Left ventricle myocardium superior (tissue), 1 donor: ENCODE data around the gene DTWD2. TPM values are rescaled to one million over a fixed set of nuclear protein-coding genes. Genes with fewer than 3 reads are reported as not detected.

Experiments
- ATAC-seq: fragments of 200-7000 bp; cut with Tn5 transposase; one replicate; pipeline ENCODE4 v1.9.1; 2020; ENCODE audit warnings: mild to moderate bottlenecking, moderate library complexity
- DNase-seq: peaks from one replicate; pipeline ENCODE4 v3.0.0-alpha.2; 2020
- intact Hi-C: fragments of 100-400 bp; cut with micrococcal nuclease; formaldehyde crosslinking; loops from one replicate; pipeline ENCODE4 v1.11.0; 2022
- microRNA-seq: library from miRNA; unstranded; fragments of <30 nt; microRNA quantifications from one replicate; pipeline ENCODE4 v1.2.0, GENCODE V29; 2020; ENCODE audit warnings: borderline number of aligned reads
- total RNA-seq: library from RNA; stranded (reverse); fragmentation: NEBNext Ultra II Directional; extraction: Animal tissue kit (Norgen Biotek cat#: 25700); gene quantifications from one replicate; pipeline ENCODE4 v1.2.1, GENCODE V29; 2021
- donor health status: DM: no; HTN: yes; CAD: no; lungs with severe emphysema.

The DTWD2 gene
- total RNA-seq, 1 donor from 2014 or later: 15.0 TPM

- intact Hi-C loops: no loop called here
- ATAC-seq: no peak
- no peak for DNase-seq
Observed at GRCh38 chr5:118808441-118808840, 179.9 kb downstream of the DTWD2 start.

- no peak for DNase-seq
- intact Hi-C loops: no loop called here
- no peak for ATAC-seq
Observed at GRCh38 chr5:118806571-118806970, 181.8 kb downstream of the DTWD2 start.

DNA sequence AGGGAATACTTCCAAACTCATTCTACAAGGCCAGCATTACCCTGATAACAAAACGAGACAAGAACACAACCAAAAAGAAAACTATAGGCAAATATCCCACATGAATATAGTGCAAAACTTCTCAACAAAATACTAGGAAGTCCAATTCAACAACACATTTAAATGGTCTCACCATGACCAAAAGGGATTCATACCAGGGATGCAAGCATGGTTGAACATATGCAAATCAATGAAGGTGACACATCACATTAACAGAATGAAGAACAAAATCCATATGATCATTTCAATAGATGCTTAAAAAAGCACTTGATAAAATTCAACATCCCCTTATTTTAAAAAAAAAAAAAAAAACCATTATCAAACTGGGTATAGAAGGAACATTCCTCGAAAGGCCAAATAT, 186.0 kb downstream of the DTWD2 start:
- DNase-seq (no peak), ATAC-seq (no peak)
- intact Hi-C loops: no loop called here

- intact Hi-C loops: no loop called here
- no peak for ATAC-seq
- DNase-seq: no peak
Observed at GRCh38 chr5:118796081-118796480, 192.3 kb downstream of the DTWD2 start.

- DNase-seq (no peak), ATAC-seq (no peak)
- intact Hi-C loops: no loop called here
Observed at GRCh38 chr5:118794281-118794680, 194.1 kb downstream of the DTWD2 start.

DNA sequence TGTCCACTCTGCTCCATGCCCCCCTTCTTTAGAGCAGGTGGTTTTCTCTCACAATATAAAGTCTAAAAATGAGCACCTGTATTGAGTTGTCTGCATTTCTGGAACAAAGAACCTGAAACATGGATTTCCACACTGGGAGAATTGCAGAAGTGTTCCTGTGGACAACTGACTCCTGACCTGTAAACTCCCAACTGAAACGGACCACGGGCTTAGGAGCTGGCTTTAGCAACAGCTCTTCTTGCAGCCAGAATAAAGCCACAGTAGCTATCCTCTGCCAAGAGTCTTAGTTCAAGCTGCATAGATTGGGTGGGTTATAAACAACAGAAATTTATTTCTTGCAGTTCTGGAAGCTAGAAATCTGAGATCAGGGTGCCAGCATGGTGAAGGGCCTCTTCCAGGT, 194.7 kb downstream of the DTWD2 start:
- no peak for ATAC-seq
- no peak for DNase-seq
- intact Hi-C loops: no loop called here

DNA sequence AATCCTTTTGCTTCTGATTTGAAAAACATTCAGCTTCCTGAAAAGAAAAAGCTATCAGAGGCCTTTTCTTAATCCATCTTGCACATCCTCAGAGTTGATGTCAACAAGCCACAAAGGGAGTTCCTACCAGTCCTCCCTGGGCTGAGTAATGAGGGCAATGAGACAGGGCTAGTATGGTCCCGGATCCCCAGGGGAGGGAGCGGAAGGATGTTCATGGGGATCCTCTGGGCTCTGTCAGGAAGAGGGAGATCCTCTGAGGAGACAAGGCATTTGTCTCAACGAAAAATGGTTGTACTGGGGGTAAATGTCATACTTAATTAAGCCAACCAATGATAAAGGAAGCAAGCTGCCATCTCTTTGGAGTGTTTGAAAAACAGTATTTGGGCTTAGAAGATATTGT, 195.3 kb downstream of the DTWD2 start:
- no peak for DNase-seq
- intact Hi-C loops: no loop called here
- ATAC-seq: peak; percentile 25

DNA sequence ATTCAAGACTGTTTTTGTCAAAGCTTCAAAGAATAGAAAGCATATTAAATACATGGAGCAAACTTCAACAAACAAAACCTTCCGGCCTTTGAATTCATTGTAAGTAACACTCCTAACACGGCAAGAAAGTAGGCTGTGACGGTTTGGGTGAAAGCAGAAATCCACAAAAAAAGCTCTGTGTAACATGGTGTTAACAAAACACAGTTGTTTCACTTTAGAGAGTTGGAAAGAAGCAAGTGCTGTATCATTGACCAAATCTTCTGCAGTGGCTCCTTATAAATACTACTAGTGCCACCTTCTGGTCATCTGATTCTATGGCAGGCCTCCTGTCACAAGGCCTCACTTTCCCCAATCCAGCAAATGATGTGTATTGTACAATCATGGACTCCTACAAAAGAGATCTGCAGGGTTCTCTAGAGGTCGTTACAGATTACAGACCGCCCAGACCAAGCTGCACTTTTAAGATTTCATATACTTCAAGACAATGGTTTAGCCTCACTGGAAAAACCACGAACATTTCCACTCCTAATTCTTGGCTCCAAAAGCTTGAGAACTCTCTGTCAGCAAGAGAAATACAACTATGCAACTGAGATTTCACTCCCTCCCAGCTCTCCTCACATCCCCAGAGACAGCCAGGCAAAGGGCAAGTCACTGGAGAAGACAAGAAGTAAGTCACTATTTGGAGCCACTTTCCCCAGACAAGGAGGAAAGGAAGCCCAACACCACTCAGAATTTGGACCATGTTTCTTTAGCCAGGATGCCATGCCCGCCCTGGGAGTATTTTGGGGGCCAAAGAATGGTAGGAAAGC, 196.2 kb downstream of the DTWD2 start:
- peak; percentile 91 for ATAC-seq
- no peak for DNase-seq
- intact Hi-C loops: no loop called here

DNA sequence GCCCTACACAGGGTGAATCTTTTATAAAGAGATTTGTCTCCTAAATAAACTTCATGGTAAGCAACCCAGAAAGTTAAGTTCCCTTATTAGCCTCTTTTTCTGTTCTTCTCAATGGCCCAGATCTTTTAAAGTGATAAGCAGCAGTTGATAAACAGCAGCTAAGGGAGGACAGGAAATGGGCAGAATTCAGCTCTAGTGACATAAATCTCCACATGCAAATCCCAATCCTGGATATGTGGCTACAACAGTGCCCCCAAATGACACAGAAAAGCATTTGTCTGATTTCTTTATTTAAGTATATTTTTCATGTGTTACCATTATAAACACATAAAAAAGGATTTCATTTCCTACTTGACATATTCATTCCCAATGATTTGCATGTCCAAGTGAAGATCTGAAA, 199.0 kb downstream of the DTWD2 start:
- DNase-seq (no peak), ATAC-seq (no peak)
- intact Hi-C loops: no loop called here

DNA sequence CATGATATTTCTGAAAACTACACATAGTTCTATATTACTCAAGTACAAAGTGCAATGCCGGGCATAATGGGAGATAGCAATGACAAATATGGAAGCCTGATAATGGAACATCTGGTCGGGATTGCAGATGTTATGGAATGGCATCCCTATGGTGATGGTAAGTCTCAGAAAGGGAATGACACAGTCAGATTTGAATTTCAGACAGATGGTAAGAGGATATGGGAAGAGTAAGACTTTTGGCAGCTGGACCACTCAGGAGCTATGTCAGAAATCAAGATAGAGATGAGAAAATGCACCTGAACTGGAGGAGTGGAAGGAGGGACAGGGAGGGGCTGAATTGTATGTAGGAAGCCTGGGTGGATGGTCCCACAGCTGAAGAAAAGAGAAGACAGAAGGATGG, 200.0 kb downstream of the DTWD2 start:
- DNase-seq: no peak
- ATAC-seq: no peak
- intact Hi-C loops: no loop called here

Small RNA genes within 50 kb of the gene (microRNA-seq; reads per million reads assigned to microRNA genes)
- gene MIR1244-2: not detected

Other genes starting within 250 kb of the DTWD2 start
- gene DMXL1, start 82.5 kb upstream of the DTWD2 start, total RNA-seq: 23.6 TPM